GM21529 (cell line): ENCODE results near the gene ACE2.

Experiments
- ATAC-seq: cut with Tn5 transposase; IDR thresholded peaks from one replicate; pipeline ENCODE4 v1.9.1; 2021; ENCODE audit not compliant: unreplicated experiment

ACE2 gene

DNA sequence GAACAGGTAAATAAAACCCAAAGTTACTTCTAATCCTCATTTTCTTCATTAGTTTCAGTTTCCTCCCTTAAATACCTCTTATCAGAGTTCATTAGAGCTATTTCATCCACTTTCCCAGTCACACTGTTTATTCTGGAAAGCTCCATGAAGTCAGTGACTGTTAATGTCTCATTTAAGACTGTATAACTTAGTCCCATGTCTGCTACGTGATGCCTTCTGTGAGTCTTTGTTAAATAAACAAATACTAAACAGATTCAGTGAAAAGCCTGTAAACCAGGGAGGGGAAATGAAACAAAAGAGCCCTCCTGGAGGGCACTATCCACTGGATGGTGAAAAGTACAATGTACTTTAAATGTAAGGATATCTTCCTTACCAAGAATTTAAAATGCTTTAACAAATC lies 24.7 kb downstream of the ACE2 start:
- no peak for ATAC-seq

DNA sequence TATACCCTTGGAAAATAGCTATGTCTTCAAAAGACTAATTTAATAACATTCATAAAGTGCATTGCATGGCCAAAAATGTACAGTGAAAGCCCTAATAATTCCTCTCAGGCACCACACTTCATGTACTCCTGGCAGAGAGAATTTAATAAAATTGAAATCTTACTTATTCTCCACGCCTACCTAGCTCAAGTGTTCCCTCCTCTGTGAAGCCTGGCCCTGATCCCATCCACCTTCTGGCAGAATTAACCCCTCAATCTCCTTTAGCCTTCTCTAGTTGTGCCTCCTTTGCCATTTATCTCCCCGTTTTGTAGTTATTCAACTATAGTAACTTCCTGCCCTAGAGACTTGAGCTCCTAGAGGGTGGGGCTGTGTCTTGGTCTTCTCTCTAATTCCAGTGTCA lies 26.7 kb downstream of the ACE2 start:
- ATAC-seq: no peak

DNA sequence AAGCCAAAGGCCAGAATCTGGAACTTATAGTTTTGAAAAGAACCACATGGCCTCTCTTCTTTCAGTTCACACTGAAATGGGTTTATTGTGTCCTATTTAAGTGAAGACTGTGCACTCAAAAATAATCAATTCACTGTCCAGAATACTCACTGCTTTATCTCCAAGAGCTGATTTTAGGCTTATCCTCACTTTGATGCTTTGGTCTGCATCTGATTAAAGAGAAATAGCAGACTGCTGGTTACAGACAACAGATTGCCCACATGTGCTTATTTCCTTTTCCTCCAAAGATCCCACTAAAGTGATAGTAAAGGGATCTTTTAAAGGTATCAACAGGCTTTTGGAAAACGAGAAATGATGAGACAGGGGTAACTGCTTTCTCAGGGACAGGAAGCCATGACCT lies 30.6 kb downstream of the ACE2 start:
- no peak for ATAC-seq

DNA sequence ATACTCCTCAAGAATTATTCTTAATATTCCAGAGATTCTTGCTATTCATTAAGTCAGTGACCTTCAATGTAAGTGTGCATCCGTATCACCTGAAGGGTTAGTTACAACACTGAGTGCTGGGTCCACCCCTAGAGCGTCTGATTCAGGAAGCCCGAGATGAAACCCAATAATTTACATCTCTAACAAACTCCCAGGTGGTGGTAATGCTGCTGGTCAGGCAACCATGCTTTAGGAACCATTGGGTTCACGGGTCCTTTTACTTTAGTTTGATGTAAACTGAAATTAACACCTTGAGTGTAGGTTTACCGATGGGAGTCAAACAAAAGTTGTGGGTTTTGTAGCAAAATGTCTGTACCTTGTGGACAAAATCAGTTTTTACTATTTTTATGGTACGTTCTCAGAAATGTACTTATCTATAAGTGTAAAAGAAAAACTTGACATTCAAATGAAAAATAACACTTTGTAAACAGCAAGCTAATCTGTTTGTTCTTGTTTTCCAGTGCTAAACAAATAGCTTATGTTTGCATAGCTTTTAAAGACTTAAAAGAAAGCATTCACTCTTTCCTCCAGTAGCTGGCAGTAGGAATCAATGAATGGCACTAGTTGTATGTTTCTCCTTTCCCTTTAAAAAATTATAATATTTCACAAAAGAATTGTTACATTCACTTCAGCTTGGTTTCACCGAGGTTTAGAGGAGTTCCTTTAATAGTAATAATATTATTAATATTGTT lies 32.7 kb downstream of the ACE2 start:
- ATAC-seq: no peak

DNA sequence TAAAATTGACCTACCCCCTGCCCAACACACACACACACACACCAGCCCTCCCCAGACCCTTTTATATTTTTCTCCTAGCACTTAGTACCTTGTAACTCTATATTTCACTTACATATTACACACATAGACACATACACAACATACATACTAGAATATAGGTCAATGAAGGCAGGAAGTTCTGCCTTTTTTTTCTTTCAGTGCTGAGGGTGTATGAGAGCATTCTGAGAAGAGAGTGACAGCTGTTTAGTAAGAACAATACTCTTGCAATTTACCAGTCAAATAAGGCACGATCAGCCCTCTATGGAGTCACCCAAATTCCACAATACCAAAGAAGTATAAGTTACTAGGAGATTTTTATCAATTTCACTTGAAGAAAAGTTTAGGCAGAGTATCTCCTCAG lies 33.5 kb downstream of the ACE2 start:
- no peak for ATAC-seq

GRCh38 chrX:15566244-15566643 lies 34.5 kb downstream of the ACE2 start:
- no peak for ATAC-seq

DNA sequence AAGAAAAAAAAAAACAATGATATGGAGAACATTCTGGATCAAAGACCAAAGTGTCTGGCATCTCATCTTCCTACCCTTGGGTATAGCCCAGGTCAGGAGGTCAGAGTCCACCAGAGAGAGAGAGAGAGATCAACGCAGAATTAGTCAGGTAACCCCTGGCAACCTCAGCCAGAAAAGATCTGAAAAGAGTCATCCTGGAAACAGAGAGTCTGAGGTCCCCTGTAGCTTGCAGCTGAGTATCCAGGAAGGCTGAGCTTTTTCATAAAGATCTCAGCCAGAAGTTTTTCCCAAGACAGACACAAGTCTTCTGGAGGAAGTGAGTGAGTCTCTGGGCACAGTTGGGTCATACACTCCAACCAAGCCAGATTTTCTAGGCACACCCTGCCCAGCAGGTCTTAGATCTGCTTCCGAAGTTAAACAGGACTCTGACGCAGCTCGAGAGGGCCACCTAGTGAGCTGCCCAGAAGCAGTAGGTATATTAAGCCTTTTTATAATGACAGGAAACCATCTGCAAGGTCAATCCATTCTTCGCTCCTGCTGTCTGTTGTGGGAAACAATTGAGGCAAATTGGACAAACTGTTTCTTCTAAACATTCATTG lies 35.7 kb downstream of the ACE2 start:
- ATAC-seq: peak; percentile 77

DNA sequence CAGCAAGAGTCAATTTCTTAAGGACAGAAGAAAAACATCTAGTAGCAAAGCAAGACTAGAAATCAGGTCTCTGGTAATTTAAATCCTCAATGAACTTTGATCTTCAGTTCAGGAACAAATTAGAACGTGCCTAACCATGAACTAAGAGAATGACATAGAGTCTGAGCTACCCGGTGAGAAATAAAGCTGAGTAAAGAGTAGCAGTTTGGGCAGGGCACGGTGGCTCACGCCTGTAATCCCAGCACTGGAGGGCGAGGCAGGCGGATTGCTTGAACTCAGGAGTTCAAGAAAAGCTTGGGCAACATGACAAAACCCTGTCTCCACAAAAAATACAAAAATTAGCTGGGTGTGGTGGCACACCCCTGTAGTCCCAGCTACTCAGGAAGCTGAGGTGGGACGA lies 37.7 kb downstream of the ACE2 start:
- no peak for ATAC-seq

DNA sequence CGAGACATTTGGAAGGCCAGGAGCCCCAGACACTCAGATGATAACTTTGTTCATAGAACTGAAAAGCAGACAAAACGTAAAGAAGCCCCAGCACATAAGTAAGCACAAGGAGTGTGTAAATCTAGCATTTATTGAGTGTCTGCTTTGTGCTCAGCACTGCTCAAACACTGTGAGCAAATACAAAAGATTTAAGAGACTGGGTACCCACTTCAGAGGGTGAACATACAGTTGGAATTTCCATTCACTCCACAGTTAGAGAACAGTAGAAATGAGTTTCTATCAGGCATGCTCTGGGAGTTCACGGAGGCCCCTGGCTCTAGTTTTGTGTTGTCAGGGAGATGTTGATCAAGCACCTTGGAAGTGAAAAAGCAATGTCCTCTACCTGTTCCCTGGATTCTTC lies 39.8 kb downstream of the ACE2 start:
- ATAC-seq: no peak

DNA sequence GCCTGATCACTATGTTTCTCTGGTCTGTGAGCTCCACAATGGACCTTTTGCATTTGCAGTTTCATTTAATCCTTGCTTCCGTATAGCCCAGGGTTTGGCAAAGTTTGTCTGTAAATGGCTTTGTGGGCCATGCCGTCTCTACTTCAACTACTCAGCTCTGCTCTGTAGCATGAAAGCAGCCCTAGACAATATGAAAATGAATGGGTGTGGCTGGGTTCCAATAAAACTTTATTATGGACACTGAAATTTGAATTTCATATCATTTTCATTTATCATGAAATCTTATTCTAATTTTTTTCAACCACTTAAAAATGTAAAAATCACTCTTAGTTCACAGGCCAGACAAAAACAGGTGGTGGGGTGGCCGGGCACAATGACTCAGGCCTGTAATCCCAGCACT lies 41.5 kb downstream of the ACE2 start:
- ATAC-seq: no peak

GRCh38 chrX:15549189-15550012 lies 51.4 kb downstream of the ACE2 start:
- ATAC-seq: no peak

GRCh38 chrX:15547356-15547755 lies 53.4 kb downstream of the ACE2 start:
- no peak for ATAC-seq

- ATAC-seq: no peak
Measured at GRCh38 chrX:15546745-15547144, 54.0 kb downstream of the ACE2 start.

DNA sequence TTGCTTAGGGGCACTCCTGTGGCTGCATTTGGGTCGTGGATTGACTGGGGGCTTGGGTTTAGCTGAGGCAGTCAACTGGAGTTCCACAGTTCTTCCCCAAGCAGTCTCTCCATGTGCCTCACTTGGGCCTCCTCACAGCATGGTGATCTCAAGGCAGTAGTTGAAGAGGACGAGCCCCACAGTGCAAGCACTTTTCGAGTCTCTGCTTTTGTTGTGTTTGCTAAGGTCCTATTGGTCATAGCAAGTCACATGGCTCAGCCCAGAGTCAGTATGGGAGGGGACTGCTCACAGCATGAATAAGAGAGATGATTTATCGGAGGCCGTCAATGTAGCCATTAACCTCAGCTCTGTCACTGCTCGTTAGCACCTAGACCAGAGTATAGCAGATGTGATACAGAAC lies 70.4 kb downstream of the ACE2 start:
- ATAC-seq: no peak

GRCh38 chrX:15529165-15529564 lies 71.6 kb downstream of the ACE2 start:
- no peak for ATAC-seq

GRCh38 chrX:15525664-15526416 lies 74.9 kb downstream of the ACE2 start:
- ATAC-seq: no peak

DNA sequence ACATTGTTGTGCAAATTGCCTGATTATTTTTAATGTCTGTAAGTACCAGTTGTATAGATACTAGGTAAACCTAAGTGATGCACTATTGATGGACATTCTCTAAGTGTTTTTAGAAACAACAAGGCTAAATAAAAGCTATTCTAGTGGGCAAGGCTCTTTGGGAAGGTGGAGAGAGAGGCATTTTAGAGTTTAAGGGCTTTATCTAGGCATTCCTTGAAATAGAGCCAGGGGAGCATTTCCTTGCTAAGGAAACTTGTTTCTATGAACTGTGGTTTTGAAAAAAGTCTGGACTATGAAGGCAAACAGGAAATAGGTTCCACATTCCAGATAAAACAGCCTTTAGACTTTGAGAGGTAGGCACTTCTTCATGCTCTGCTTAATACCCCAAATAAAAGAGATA lies 76.3 kb downstream of the ACE2 start:
- ATAC-seq: no peak

DNA sequence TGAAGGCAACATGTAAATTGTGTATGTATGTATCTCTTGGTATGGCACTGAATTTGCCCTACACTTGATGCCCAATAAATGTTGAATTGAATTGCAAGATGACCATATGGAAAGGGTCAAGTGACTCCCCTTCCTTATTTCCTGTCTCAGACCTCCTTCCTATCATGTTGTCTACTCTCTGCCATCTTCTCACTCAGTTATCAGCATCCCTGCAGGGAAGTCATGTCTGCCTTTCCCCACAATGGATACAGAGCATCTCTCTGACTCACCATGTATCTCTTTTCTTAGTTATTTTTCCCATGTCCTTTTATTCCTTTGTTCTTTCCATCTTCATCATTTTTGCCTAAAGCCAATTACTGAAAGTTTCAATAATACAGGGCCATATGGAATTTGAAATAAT lies 77.7 kb downstream of the ACE2 start:
- no peak for ATAC-seq

GRCh38 chrX:15522464-15522863 lies 78.3 kb downstream of the ACE2 start:
- ATAC-seq: no peak

DNA sequence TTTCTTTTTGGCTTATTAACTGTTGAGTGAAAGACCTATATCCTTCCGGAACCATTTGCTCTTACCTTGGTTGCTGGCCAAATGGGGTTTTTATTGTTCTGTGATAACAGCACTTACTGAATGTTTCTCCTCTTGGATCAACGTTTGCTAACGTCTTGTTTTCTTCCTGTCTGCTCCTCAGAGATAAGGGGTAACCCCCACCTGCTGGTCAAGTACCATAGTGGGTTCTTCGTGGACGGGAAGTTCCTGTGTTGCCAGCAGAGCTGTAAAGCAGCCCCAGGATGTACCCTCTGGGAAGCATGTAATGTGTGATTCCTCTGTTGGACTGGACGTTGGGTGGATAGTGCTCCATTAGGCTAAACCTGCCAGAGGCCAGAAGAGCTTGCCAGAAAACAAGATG lies 84.8 kb downstream of the ACE2 start:
- no peak for ATAC-seq

DNA sequence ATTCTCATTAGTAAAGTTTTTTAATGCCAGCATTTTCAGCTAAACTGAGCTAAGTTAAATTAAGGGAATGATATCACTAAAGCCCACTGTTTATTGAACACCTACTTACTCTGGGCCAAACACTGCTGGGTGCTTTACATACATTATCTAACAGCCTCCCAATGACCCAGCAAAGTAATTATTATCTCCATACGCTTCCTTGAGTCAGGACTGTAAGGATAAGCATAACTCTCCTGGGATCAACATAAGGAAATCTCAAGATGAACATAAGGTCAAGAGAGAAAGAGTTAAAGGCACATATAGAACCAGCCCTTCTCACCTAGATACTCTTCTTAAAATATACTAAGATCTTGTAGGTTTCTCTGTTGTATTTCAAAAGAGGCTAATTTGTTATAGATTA lies 86.5 kb downstream of the ACE2 start:
- ATAC-seq: no peak
